GM12878 (cell line): ENCODE results near the gene LRTM1. TPM values are rescaled to one million over a fixed set of nuclear protein-coding genes. Genes with fewer than 3 reads are reported as not detected.

ENCODE experiments used
- ATAC-seq: fragments of 200-7000 bp; cut with Tn5 transposase; 3 replicates; pipeline ENCODE4 v1.9.1; 2020; ENCODE audit warnings: mild to moderate bottlenecking, moderate library complexity
- BruUV-seq: library from RNA; stranded (reverse); fragments of 400-500 nt; replicated peaks from 2 replicates; lab custom pipeline; 2021; lab: Mats Ljungman, UMichigan
- CTCF ChIA-PET: fragments of 300-600 bp; sonication (Branson Sonifier 250); formaldehyde crosslinking; extraction: SDS; loops from one replicate; lab custom pipeline; 2021; ENCODE audit warnings: inconsistent platforms; lab: Yijun Ruan, JAX
- POLR2A ChIA-PET: fragments of 350-600 bp; formaldehyde crosslinking; extraction: SDS; loops from one replicate; lab custom pipeline; 2021; ENCODE audit warnings: inconsistent platforms; lab: Charles Lee
- RAD21 ChIA-PET: fragments of 300-600 bp; sonication (Branson Sonifier 250); formaldehyde crosslinking; loops from one replicate; lab custom pipeline; 2023; ENCODE audit warnings: antibody characterized with exemption; ENCODE audit not compliant: unreplicated experiment; lab: Charles Lee
- SMC1A ChIA-PET: fragments of 300-600 bp; sonication (Branson Sonifier 250); formaldehyde crosslinking; loops from one replicate; lab custom pipeline; 2023; ENCODE audit not compliant: unreplicated experiment, uncharacterized antibody; lab: Charles Lee
- DNase-seq: peaks from one replicate; pipeline ENCODE4 v3.0.0-alpha.2; 2011; ENCODE audit warnings: low read depth, low spot score
- FAIRE-seq: peaks from 3 replicates; lab custom pipeline; 2011; peaks lifted over from hg19 to GRCh38; lab: Jason Lieb, UNC
- H2AFZ ChIP-seq: 2 replicates; pipeline ENCODE4 v1.6.0; 2011; ENCODE audit warnings: low read depth, low read length, control low read depth; ENCODE audit not compliant: control insufficient read depth
- H3K27ac ChIP-seq: 2 replicates; pipeline ENCODE4 v1.5.1; 2011; ENCODE audit warnings: control low read depth; ENCODE audit not compliant: control insufficient read depth, insufficient read depth
- H3K27me3 ChIP-seq, 2 experiments: replicated peaks in 1 of 2; 2 replicates each; pipeline versions ENCODE4 v1.6.0 to v1.6.1; 2011; ENCODE audit warnings: low read length in 1 of 2; ENCODE audit not compliant: control insufficient read depth in 2 of 2, insufficient read depth in 2 of 2
- H3K36me3 ChIP-seq, 2 experiments: 2 replicates each; pipeline ENCODE4 v1.5.1; 2011; ENCODE audit warnings: low read length in 1 of 2; ENCODE audit not compliant: control insufficient read depth in 2 of 2, insufficient read depth in 2 of 2
- H3K4me1 ChIP-seq: 2 replicates; pipeline ENCODE4 v1.6.1; 2011; ENCODE audit warnings: mild to moderate bottlenecking, low read length, moderate library complexity, mixed read lengths; ENCODE audit not compliant: control insufficient read depth, insufficient read depth
- H3K4me2 ChIP-seq: 2 replicates; pipeline ENCODE4 v1.6.0; 2011; ENCODE audit warnings: control low read depth; ENCODE audit not compliant: control insufficient read depth, insufficient read depth
- H3K4me3 ChIP-seq: fragments of 200-600 bp; sonication (generic); 2 replicates; pipeline ENCODE4 v1.5.1; 2016
- H3K79me2 ChIP-seq: 2 replicates; pipeline ENCODE4 v1.6.0; 2011; ENCODE audit warnings: low read length; ENCODE audit not compliant: control insufficient read depth, insufficient read depth
- H3K9ac ChIP-seq: 2 replicates; pipeline ENCODE4 v1.8.0; 2011; ENCODE audit warnings: low read length, control low read depth, mixed read lengths; ENCODE audit not compliant: control insufficient read depth, insufficient read depth
- H3K9me3 ChIP-seq: replicated peaks from 3 replicates; pipeline ENCODE4 v1.5.1; 2011; ENCODE audit warnings: mild to moderate bottlenecking, low read length; ENCODE audit not compliant: control insufficient read depth, insufficient read depth
- H4K20me1 ChIP-seq: 2 replicates; pipeline ENCODE4 v1.6.0; 2011; ENCODE audit not compliant: control insufficient read depth, insufficient read depth
- BHLHE40 ChIP-seq, 2 experiments: fragments of 450-650 bp in 1 of 2; IDR thresholded peaks; 2 replicates each; pipeline ENCODE4 v1.6.1; 2011 to 2017; ENCODE audit warnings: low read depth in 2 of 2, borderline replicate concordance in 1 of 2, improper control_type of control experiment in 1 of 2, low read length in 1 of 2, mild to moderate bottlenecking in 1 of 2
- BRCA1 ChIP-seq: IDR thresholded peaks from 2 replicates; pipeline ENCODE4 v1.6.1; 2011; ENCODE audit warnings: low read depth, low read length, improper control_type of control experiment
- EED ChIP-seq: sonication (generic); IDR thresholded peaks from 2 replicates; pipeline ENCODE4 v1.6.1; 2016; ENCODE audit warnings: antibody characterized with exemption, low read depth
- GABPA ChIP-seq: IDR thresholded peaks from 2 replicates; pipeline ENCODE4 v1.6.1; 2014; ENCODE audit warnings: antibody characterized with exemption, low read depth, mild to moderate bottlenecking, inconsistent platforms
- NFYB ChIP-seq: IDR thresholded peaks from 2 replicates; pipeline ENCODE4 v1.6.1; 2011; ENCODE audit warnings: low read depth, mild to moderate bottlenecking, low read length, improper control_type of control experiment, moderate library complexity; ENCODE audit not compliant: insufficient read depth
- NR2C2 ChIP-seq: IDR thresholded peaks from 2 replicates; pipeline ENCODE4 v1.6.1; 2011; ENCODE audit warnings: borderline replicate concordance, low read depth; ENCODE audit not compliant: control insufficient read depth, insufficient read length
- NRF1 ChIP-seq: conservative IDR thresholded peaks from 2 replicates; pipeline ENCODE4 v1.6.1; 2011; ENCODE audit warnings: mild to moderate bottlenecking, low read depth, low read length, improper control_type of control experiment
- RB1 ChIP-seq: fragments of 450-650 bp; formaldehyde crosslinking; IDR thresholded peaks from 2 replicates; pipeline ENCODE4 v1.6.1; 2017; ENCODE audit warnings: mild to moderate bottlenecking, borderline replicate concordance
- SMAD1 ChIP-seq: fragments of 450-650 bp; IDR thresholded peaks from 2 replicates; pipeline ENCODE4 v1.6.1; 2018; ENCODE audit warnings: mild to moderate bottlenecking, low read depth; ENCODE audit not compliant: partially characterized antibody
- SP1 ChIP-seq: IDR thresholded peaks from one replicate; pipeline ENCODE4 v1.6.1; 2011; ENCODE audit warnings: low read depth, low read length
- SRF ChIP-seq, 2 experiments: IDR thresholded peaks; 2 replicates each; pipeline ENCODE4 v1.6.1; 2011; ENCODE audit warnings: low read depth in 2 of 2, low read length in 2 of 2, mild to moderate bottlenecking in 1 of 2, moderate library complexity in 1 of 2
- USF1 ChIP-seq: IDR thresholded peaks from 2 replicates; pipeline ENCODE4 v1.6.1; 2011; ENCODE audit warnings: borderline replicate concordance, low read depth, mild to moderate bottlenecking, moderate library complexity, mixed read lengths, low read length; ENCODE audit not compliant: insufficient read depth; ENCODE audit errors: extremely low read length
- ZBTB40 ChIP-seq: fragments of 450-650 bp; IDR thresholded peaks from 2 replicates; pipeline ENCODE4 v1.6.1; 2016; ENCODE audit warnings: mild to moderate bottlenecking, moderate library complexity, borderline replicate concordance
- ZNF217 ChIP-seq: fragments of 450-650 bp; IDR thresholded peaks from 2 replicates; pipeline ENCODE4 v1.6.1; 2017; ENCODE audit warnings: antibody characterized with exemption, mild to moderate bottlenecking
- ZSCAN29 ChIP-seq: fragments of 450-650 bp; IDR thresholded peaks from 2 replicates; pipeline ENCODE4 v1.6.1; 2017; ENCODE audit warnings: mild to moderate bottlenecking, moderate library complexity
- ZZZ3 ChIP-seq: IDR thresholded peaks from 2 replicates; pipeline ENCODE4 v1.6.1; 2011; ENCODE audit warnings: low read depth; ENCODE audit not compliant: control insufficient read depth, insufficient read length
- WGBS: methylation state at CpG from one replicate; pipeline ENCODE4 v1.1.6; 2016; ENCODE audit warnings: low lambda C conversion rate; ENCODE audit not compliant: insufficient replicate concordance, insufficient coverage; ENCODE audit errors: missing lambda C conversion rate; 5-methylcytosine and 5-hydroxymethylcytosine counted together
- in situ Hi-C: fragments of 300-500 bp; cut with MboI; formaldehyde crosslinking; loops from 9 replicates; pipeline ENCODE4 v1.14.3; 2018; ENCODE audit warnings: mixed read lengths
- intact Hi-C: fragments of 100-400 bp; cut with micrococcal nuclease; formaldehyde crosslinking; loops from one replicate; pipeline ENCODE4 v1.14.2; 2022; ENCODE audit not compliant: unreplicated experiment
- polyA plus RNA-seq, 11 experiments: library from polyadenylated mRNA; depleted of rRNA in 4 of 11; unstranded in 6 of 11; stranded (reverse) in 5 of 11; fragments of >200 nt; fragmentation: Nextera tagmentation in 4 of 11; fragmentation: Illumina TruSeq in 1 of 11; extraction: Ambion mirVana in 4 of 11; extraction: Trizol in 1 of 11; gene quantifications; 1 replicate in 1 of 11; 2 replicates in 10 of 11; pipeline versions ENCODE4 v1.2.1 to v1.2.3, GENCODE V29; 2011 to 2016; ENCODE audit warnings: inconsistent platforms in 2 of 11, missing spikeins in 2 of 11, low read depth in 1 of 11
- total RNA-seq, 4 experiments: library from RNA; depleted of rRNA in 3 of 4; stranded (reverse); fragments of >200 nt in 3 of 4; fragmentation: Illumina TruSeq in 1 of 4; extraction: Trizol in 1 of 4; gene quantifications; 2 replicates each; pipeline versions ENCODE4 v1.2.1 to v1.2.3, GENCODE V29; 2013 to 2021

The LRTM1 gene
- total and polyA plus RNA-seq, 10 of the 15 experiments (the other 5 are each of a cell fraction or from before 2014, with no cell fraction given) = 0.08 TPM; not detected in 9

DNA sequence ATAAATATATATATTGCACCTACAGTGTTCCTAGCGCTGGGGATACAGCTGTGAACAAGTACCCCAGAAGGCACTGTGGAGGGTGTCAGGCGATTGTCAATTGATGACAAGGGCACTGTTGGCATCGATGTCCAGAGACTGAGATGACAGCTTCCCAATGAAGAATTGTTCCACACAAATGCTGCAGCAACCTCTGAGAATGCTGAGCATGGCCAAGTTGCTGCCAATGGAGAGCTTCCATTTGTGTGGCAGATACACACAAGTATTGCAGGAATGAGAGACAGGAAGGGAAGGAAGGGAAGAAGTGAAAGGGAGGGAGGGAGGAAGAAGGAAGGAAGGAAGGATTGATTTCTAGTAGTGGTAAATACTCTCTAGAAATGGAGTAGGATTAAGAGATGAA, 21.9 kb downstream of the LRTM1 start (continued):
- TF ChIP-seq BRCA1 (no peak), SMAD1 (no peak), ZZZ3 (no peak)
- TF ChIP-seq, all 136 proteins: peak for 0

DNA sequence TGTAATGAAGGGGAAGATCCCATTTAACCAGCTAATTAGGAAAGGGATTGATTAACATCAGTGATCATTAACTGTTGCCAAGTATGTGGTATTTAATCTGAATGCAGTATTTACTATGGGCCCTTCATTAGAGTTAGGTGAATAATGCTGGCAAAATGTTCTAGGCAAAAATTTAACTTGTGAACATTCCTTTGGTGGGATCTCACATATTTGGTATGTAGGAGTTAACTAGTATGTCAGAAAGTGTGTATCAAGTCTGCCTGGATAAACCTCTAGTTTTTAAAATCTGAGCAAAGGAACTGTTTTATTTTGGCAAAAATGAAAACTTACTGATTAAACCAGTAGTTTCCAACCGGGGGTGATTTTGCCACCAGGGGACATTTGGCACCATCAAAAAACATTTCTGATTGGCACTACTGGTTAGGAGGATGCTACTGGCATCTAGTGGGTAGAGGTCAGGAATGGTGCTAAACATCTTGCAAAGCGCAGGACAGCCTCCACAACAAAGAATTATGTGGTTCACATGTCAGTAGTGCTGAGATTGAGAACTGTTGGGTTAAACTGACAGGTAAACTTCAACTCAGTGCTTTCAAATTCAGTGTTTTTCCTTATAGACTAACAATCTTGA, 22.5 kb downstream of the LRTM1 start:
- ATAC-seq = no peak
- no peaks in the 10 kb centered on the region for H3K27me3 ChIP-seq
- H4K20me1 ChIP-seq = no peaks in the 10 kb centered on the region
- ChIA-PET SMC1A (no interaction called here), CTCF (no interaction called here), RAD21 (no interaction called here), POLR2A (no interaction called here)
- no peaks in the 10 kb centered on the region for H3K36me3 ChIP-seq
- 21% methylated on average over 2 of the region's 2 CpGs for WGBS
- H3K9ac ChIP-seq = no peak overlapping the region
- no TSS peak for BruUV-seq
- DNase-seq = no peak
- H3K4me2 ChIP-seq = no peak overlapping the region
- in situ Hi-C loops (no loop called here), intact Hi-C loops (no loop called here)
- H2AFZ ChIP-seq = no peak overlapping the region
- H3K27ac ChIP-seq = no peak overlapping the region
- TF ChIP-seq NRF1 (no peak), SP1 (no peak), USF1 (no peak), ZBTB40 (no peak), GABPA (no peak), ZSCAN29 (no peak), ZNF217 (no peak), NFYB (no peak), NR2C2 (no peak), ZZZ3 (no peak), BHLHE40 (IDR thresholded peaks at IDR 0.05; ENCODE audit: borderline replicate concordance in 1 of 2, low read depth in 2 of 2, low read length in 1 of 2) (no peak), RB1 (no peak), SRF (IDR thresholded peaks at IDR 0.05; ENCODE audit: low read depth in 2 of 2, low read length in 2 of 2) (no peak), EED (no peak)
- no peak for FAIRE-seq
- no peaks in the 10 kb centered on the region for H3K79me2 ChIP-seq
- H3K4me1 ChIP-seq = no peaks in the 10 kb centered on the region
- H3K4me3 ChIP-seq = no peak overlapping the region
- H3K9me3 ChIP-seq = no peaks in the 10 kb centered on the region
